ENCODE measurements around the gene EIF4G3. TPM values are rescaled to one million over a fixed set of nuclear protein-coding genes. Genes with fewer than 3 reads are reported as not detected.

Gene EIF4G3
- total RNA-seq, 1 experiment from 2014 or later = 72.0 TPM

GRCh38 chr1:20829946-20830345 lies 346.8 kb downstream of the EIF4G3 start:
- Mint-ChIP-seq H3K27me3 (ENCODE audit: low read depth) (no peaks in the 10 kb centered on the region), H3K36me3 (ENCODE audit: insufficient read depth in 1 of 3, low read depth in 3 of 3) (peaks cover 17 to 34% (median 24%) of the 10 kb centered on the region in 3 experiments; a peak in 6 of 7 replicates), H3K27ac (no peak overlapping the region), H3K9me3 (peaks cover 0 to 2% of the 10 kb centered on the region in 2 experiments; a peak in 4 of 5 replicates), H3K4me3 (no peak overlapping the region), H3K4me1 (no peaks in the 10 kb centered on the region)
- H2BK5ac ChIP-seq (ENCODE audit: insufficient read length, low read length) = no peak overlapping the region
- no peaks in the 10 kb centered on the region for H4K20me1 ChIP-seq (ENCODE audit: control insufficient read depth, insufficient read depth, insufficient read length)
- H3K14ac ChIP-seq (ENCODE audit: insufficient read depth, low read length) = no peak overlapping the region
- DNase-seq = no peak
- TF ChIP-seq, protein P1, sequence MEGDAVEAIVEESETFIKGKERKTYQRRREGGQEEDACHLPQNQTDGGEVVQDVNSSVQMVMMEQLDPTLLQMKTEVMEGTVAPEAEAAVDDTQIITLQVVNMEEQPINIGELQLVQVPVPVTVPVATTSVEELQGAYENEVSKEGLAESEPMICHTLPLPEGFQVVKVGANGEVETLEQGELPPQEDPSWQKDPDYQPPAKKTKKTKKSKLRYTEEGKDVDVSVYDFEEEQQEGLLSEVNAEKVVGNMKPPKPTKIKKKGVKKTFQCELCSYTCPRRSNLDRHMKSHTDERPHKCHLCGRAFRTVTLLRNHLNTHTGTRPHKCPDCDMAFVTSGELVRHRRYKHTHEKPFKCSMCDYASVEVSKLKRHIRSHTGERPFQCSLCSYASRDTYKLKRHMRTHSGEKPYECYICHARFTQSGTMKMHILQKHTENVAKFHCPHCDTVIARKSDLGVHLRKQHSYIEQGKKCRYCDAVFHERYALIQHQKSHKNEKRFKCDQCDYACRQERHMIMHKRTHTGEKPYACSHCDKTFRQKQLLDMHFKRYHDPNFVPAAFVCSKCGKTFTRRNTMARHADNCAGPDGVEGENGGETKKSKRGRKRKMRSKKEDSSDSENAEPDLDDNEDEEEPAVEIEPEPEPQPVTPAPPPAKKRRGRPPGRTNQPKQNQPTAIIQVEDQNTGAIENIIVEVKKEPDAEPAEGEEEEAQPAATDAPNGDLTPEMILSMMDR (conservative IDR thresholded peaks at IDR 0.05) = no peak
- H3K23ac ChIP-seq (ENCODE audit: insufficient read length, low read depth, low read length) = no peak overlapping the region
- no peaks in the 10 kb centered on the region for H3K23me2 ChIP-seq (ENCODE audit: insufficient read length, low read depth, low read length, poor library complexity, severe bottlenecking)
- no peaks in the 10 kb centered on the region for H3K79me2 ChIP-seq (ENCODE audit: insufficient read depth, low read length)
- H4K5ac ChIP-seq (ENCODE audit: insufficient read length, low read depth, low read length) = no peak overlapping the region
- H3K9ac ChIP-seq (ENCODE audit: extremely low read depth, insufficient read length, low read length) = no peak overlapping the region
- no peak overlapping the region for H3K4ac ChIP-seq (ENCODE audit: low read depth, low read length)
- no peak overlapping the region for H2BK120ac ChIP-seq (ENCODE audit: low read depth, low read length, poor library complexity, severe bottlenecking)
- H2BK15ac ChIP-seq (ENCODE audit: low read depth, low read length) = no peak overlapping the region
- no peak overlapping the region for H2AK5ac ChIP-seq (ENCODE audit: insufficient read length, low read length)
- H3K56ac ChIP-seq (ENCODE audit: insufficient read length, low read depth, low read length) = no peak overlapping the region
- no peak overlapping the region for H2AFZ ChIP-seq (ENCODE audit: low read length)
- H3K18ac ChIP-seq (ENCODE audit: insufficient read length, low read depth, low read length) = no peak overlapping the region
- H3K79me1 ChIP-seq (ENCODE audit: insufficient read depth, low read depth, low read length, poor library complexity, severe bottlenecking) = no peaks in the 10 kb centered on the region
- H3T11ph ChIP-seq (ENCODE audit: low read length) = no peak overlapping the region
- no peak overlapping the region for H3K27ac ChIP-seq (ENCODE audit: insufficient read length, low read depth, low read length)
- no peak overlapping the region for H2BK12ac ChIP-seq (ENCODE audit: insufficient read length, low read depth, low read length)
- H3K27me3 ChIP-seq (ENCODE audit: insufficient read depth, low read length) = no peaks in the 10 kb centered on the region
- no peaks in the 10 kb centered on the region for H3K4me1 ChIP-seq (ENCODE audit: insufficient read depth, low read length)
- H3K4me2 ChIP-seq (ENCODE audit: insufficient read depth, insufficient read length, low read length) = no peak overlapping the region
- H4K91ac ChIP-seq (ENCODE audit: insufficient read length, low read depth, low read length) = no peak overlapping the region
- H4K8ac ChIP-seq (replicated peaks; ENCODE audit: insufficient read length, low read depth, low read length) = no peak overlapping the region
- H3K9me3 ChIP-seq (ENCODE audit: control insufficient read depth, low read depth, low read length) = no peaks in the 10 kb centered on the region
- WGBS (ENCODE audit: extremely low coverage, insufficient read length, low lambda C conversion rate) = no CpG with 5 or more reads among the region's 1 CpG
- H2BK20ac ChIP-seq (ENCODE audit: low read depth, low read length, poor library complexity, severe bottlenecking) = no peak overlapping the region
